DLD1 (cell line): ENCODE data around the gene CNOT1.

ENCODE experiments used
- in situ Hi-C: cut with HindIII; loops from 2 replicates; pipeline ENCODE4 v1.10.0; 2017; ENCODE audit warnings: low sequenced_read_pairs

Gene CNOT1

GRCh38 chr16:58488531-58488930, 141.1 kb downstream of the CNOT1 start:
- in situ Hi-C loops = no loop called here

DNA sequence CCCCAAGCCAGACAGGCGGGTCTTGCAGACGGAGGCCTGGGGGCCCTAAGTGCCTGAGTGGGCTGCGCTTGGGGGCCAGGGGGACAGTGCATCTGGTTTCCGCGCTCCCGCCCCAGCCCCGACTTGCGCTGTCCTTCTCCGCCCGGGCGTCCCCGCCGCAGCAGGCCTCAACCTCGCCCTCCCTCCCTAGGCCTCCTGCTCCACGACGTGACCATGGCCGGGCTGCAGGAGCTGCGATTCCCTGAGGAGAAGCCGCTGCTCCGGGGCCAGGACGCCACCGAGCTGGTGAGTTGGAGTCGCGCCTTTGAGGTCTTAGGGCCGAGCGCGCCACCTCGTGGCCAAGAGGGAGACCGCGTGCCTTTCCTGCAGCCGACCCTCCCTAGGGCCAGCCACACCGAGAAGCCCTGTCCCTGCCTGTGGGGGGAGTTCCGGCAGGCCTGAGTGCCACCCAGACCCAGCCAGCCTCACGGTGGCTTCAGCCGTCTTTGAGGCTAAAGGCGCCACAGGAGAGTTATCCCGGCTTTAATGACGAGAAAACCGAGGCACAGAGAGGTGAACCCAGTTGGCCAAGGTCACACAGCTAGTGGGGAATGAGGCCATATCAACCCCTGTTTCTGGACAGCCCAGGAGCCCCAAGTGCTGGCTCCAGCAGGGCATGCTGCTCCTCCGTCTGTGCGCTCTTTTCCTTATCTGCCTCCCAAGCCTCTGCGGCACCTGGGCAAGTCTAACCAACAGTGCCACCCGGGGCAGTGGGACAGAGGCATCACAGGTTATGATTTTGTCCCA, 141.9 kb downstream of the CNOT1 start:
- in situ Hi-C loops = no loop called here

- in situ Hi-C loops = no loop called here
Observed at GRCh38 chr16:58485184-58485887, 144.3 kb downstream of the CNOT1 start.

DNA sequence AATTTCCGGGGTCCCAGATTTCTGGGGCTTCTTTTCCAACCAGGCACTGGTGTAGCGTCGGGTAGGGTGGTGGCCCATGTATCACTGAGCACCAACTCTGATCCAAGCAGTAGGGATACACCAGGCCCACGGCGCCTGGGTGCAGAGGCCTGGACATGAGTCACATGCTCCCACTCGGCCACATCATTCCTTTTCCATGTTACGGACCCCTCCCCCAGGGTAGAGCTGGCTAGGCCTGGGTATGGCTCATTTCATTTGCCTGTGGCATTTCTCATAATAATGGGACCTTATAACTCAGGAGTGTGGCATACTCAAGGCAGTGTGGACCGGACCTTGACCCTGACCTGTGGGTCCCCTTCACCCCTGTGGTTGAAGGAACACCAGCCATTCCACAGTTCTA, 147.7 kb downstream of the CNOT1 start:
- in situ Hi-C loops = no loop called here

- in situ Hi-C loops = no loop called here
Observed at GRCh38 chr16:58481226-58481869, 148.3 kb downstream of the CNOT1 start.

GRCh38 chr16:58478427-58478826, 151.2 kb downstream of the CNOT1 start:
- in situ Hi-C loops = no loop called here

DNA sequence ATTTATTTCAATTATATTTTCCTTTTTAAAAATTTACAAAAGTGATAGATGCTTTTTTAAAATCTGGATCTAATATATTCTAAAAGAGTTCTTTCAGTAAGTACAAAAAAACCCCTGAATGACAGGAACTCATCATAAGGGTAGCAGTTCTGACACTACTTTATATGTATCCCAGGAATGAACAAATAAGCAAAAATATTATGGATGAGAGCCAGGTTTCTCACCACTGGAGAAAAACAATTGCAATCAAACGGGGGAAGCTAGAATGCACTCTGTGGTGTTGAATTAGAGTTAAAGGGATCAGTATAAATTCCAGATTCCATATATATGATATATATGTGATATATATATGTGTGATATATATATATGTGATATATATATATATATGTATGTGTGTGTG, 152.8 kb downstream of the CNOT1 start:
- in situ Hi-C loops = no loop called here

DNA sequence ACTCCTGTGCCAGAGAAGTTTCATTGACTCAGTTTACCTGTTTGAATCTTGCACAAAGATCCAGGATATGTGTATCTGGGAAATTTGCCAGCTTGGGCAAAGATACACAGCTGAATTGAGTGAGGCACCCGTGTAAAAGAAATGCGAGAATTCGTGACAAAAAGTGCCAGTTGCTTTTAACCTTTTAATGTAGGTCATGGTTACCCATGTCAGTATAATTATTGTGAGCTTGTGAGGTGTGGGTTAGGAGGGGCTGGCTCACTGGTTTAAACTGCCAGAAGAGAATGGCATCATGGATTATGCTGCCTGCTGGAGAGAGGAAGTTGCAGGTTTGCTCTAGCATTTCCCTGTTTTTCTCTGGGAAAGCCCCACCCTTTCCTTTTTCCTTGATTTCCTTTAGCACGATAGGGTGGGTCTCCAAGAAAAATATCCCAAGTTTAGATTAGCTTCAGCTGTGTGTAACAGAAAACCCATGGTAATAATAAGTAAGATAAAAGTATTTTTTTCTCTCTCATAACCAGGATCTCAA, 154.5 kb downstream of the CNOT1 start:
- in situ Hi-C loops = no loop called here

GRCh38 chr16:58474296-58474695, 155.3 kb downstream of the CNOT1 start:
- in situ Hi-C loops = no loop called here

- in situ Hi-C loops = no loop called here
Observed at GRCh38 chr16:58472827-58473226, 156.8 kb downstream of the CNOT1 start.

DNA sequence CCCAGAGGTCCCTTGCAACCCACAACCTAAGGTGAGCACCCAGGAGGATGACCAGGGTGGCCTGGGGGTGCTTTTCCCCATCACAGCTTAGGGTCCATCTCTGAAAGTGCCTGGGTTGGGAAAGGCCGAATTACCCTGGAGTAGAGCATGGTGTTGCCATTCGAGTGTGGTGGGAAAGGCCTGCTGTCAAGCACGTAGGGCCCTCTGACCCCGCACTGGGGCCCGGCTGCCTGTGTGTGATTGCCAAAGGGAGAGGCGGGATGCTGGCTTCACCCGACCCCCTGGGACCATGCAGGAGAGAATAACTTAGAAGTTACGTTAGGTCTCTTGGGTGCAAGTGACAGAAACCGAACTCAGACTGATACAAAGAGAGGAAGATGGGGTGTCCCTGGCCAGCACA, 157.4 kb downstream of the CNOT1 start:
- in situ Hi-C loops = no loop called here

- in situ Hi-C loops = no loop called here
Observed at GRCh38 chr16:58471209-58471975, 158.2 kb downstream of the CNOT1 start.
